ENCODE data around the gene SFTA2. TPM values are rescaled to one million over a fixed set of nuclear protein-coding genes. Genes with fewer than 3 reads are reported as not detected.
"Not testable (repeated sequence)": the region's sequence is repeated elsewhere in the genome, so short reads cannot be mapped to it uniquely, and the experiment has no call there.

The SFTA2 gene
- total and polyA plus RNA-seq, 4 donors = 65.4 to 2,392 (median 573) TPM

GRCh38 chr6:30974490-30975252 lies 42.7 kb upstream of the SFTA2 start:
- TF ChIP-seq, protein P1, sequence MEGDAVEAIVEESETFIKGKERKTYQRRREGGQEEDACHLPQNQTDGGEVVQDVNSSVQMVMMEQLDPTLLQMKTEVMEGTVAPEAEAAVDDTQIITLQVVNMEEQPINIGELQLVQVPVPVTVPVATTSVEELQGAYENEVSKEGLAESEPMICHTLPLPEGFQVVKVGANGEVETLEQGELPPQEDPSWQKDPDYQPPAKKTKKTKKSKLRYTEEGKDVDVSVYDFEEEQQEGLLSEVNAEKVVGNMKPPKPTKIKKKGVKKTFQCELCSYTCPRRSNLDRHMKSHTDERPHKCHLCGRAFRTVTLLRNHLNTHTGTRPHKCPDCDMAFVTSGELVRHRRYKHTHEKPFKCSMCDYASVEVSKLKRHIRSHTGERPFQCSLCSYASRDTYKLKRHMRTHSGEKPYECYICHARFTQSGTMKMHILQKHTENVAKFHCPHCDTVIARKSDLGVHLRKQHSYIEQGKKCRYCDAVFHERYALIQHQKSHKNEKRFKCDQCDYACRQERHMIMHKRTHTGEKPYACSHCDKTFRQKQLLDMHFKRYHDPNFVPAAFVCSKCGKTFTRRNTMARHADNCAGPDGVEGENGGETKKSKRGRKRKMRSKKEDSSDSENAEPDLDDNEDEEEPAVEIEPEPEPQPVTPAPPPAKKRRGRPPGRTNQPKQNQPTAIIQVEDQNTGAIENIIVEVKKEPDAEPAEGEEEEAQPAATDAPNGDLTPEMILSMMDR (IDR thresholded peaks at IDR 0.05; ENCODE audit: control extremely low read depth, extremely low read depth) = no peak
- no peaks in the 10 kb centered on the region for H3K36me3 ChIP-seq (ENCODE audit: control insufficient read depth in 4 of 4, insufficient read depth in 4 of 4, low read length in 4 of 4)
- peaks cover 0 to 4% (median 0%) of the 10 kb centered on the region in 5 donors for H3K4me1 ChIP-seq (ENCODE audit: control insufficient read depth in 5 of 5, insufficient read depth in 5 of 5, low read length in 5 of 5)
- H3K4me3 ChIP-seq = no peak overlapping the region
- ATAC-seq (ENCODE audit: insufficient read depth, low FRiP score) (no peak), DNase-seq (no peak)
- H3K9me3 ChIP-seq (ENCODE audit: control insufficient read depth in 4 of 4, insufficient read depth in 3 of 4, low read length in 3 of 4) = no peaks in the 10 kb centered on the region
- H3K27me3 ChIP-seq (ENCODE audit: control insufficient read depth in 3 of 3, insufficient read depth in 3 of 3, low read length in 2 of 3) = no peaks in the 10 kb centered on the region
- no peak overlapping the region for H3K9ac ChIP-seq (ENCODE audit: insufficient read depth in 1 of 2, low read length in 2 of 2)
- no peak overlapping the region for H3K27ac ChIP-seq (ENCODE audit: low read depth in 1 of 2, low read length in 1 of 2)
- WGBS, 2 donors = 75 to 77% methylated on average over 4 of the region's 4 CpGs

DNA sequence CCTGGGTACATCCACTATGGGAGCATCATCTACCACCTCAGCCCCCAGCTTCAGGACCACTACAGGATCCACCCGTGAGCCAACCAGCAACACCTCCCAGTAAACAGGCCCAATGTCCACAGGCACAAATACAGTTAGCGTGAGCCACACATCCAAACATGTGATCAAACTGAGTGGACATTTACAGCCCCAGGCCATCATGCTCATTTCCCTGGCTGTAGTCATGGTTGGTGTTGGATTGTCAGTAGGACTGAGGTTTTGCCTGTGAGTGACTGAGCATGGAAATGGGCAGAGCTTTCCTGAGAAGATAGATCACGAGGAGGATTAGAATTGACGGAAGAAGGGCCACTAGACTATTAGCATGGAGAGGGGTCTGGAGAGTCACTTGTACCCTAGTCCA lies 40.8 kb upstream of the SFTA2 start:
- ATAC-seq (ENCODE audit: insufficient read depth, low FRiP score) = no peak
- TF ChIP-seq, protein P1 (IDR thresholded peaks at IDR 0.05; ENCODE audit: control extremely low read depth, extremely low read depth) = no peak
- 95% methylated on average over 4 of the region's 4 CpGs for WGBS, 2 donors

GRCh38 chr6:30970946-30971345 lies 39.0 kb upstream of the SFTA2 start:
- DNase-seq (no peak), ATAC-seq (ENCODE audit: insufficient read depth, low FRiP score) (no peak)
- no peaks in the 10 kb centered on the region for H3K9me3 ChIP-seq (ENCODE audit: control insufficient read depth in 4 of 4, insufficient read depth in 3 of 4, low read length in 3 of 4)

More for the DNA sequence above, 40.8 kb upstream of the SFTA2 start:
- no peak overlapping the region for H3K4me3 ChIP-seq
- DNase-seq = no peak
- H3K4me1 ChIP-seq (ENCODE audit: control insufficient read depth in 5 of 5, insufficient read depth in 5 of 5, low read length in 5 of 5) = peaks cover 0 to 4% (median 0%) of the 10 kb centered on the region in 5 donors
- no peaks in the 10 kb centered on the region for H3K27me3 ChIP-seq (ENCODE audit: control insufficient read depth in 3 of 3, insufficient read depth in 3 of 3, low read length in 2 of 3)
- H3K9ac ChIP-seq (ENCODE audit: insufficient read depth in 1 of 2, low read length in 2 of 2) = no peak overlapping the region
- H3K27ac ChIP-seq (ENCODE audit: low read depth in 1 of 2, low read length in 1 of 2) = no peak overlapping the region
- no peaks in the 10 kb centered on the region for H3K9me3 ChIP-seq (ENCODE audit: control insufficient read depth in 4 of 4, insufficient read depth in 3 of 4, low read length in 3 of 4)
- no peaks in the 10 kb centered on the region for H3K36me3 ChIP-seq (ENCODE audit: control insufficient read depth in 4 of 4, insufficient read depth in 4 of 4, low read length in 4 of 4)

DNA sequence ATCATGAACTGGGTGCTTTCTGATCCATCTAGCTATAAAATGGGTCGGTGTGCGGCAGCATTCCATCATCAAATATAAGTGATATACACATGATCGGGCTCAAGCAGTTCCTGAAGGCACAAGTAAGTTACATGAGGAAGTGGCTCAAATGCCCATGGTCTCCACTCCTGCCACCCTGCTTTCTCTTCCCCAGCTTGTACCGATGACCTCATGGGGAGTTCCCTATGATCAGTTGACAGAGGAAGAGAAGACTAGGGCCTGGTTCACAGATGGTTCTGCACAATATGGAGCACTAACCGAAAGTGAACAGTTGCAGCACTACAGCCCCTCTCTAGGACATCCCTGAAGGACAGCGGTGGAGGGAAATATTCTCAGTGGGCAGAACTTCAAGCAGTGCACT lies 37.2 kb upstream of the SFTA2 start:
- H3K9ac ChIP-seq (ENCODE audit: insufficient read depth in 1 of 2, low read length in 2 of 2); H3K27me3 ChIP-seq (ENCODE audit: control insufficient read depth in 3 of 3, insufficient read depth in 3 of 3, low read length in 2 of 3); H3K36me3 ChIP-seq (ENCODE audit: control insufficient read depth in 4 of 4, insufficient read depth in 4 of 4, low read length in 4 of 4); DNase-seq; H3K4me1 ChIP-seq (ENCODE audit: control insufficient read depth in 5 of 5, insufficient read depth in 5 of 5, low read length in 5 of 5); ATAC-seq (ENCODE audit: insufficient read depth, low FRiP score); H3K27ac ChIP-seq (ENCODE audit: low read depth in 1 of 2, low read length in 1 of 2); H3K9me3 ChIP-seq (ENCODE audit: control insufficient read depth in 4 of 4, insufficient read depth in 3 of 4, low read length in 3 of 4); H3K4me3 ChIP-seq: not testable (repeated sequence)
- WGBS, 2 donors = 90 to 91% methylated on average over 6 of the region's 6 CpGs

More at GRCh38 chr6:30970946-30971345, 39.0 kb upstream of the SFTA2 start:
- TF ChIP-seq, protein P1 (IDR thresholded peaks at IDR 0.05; ENCODE audit: control extremely low read depth, extremely low read depth) = no peak
- Histone ChIP-seq H3K4me1 (ENCODE audit: control insufficient read depth in 5 of 5, insufficient read depth in 5 of 5, low read length in 5 of 5) (peaks cover 0 to 4% (median 0%) of the 10 kb centered on the region in 5 donors), H3K4me3 (no peak overlapping the region), H3K9ac (ENCODE audit: insufficient read depth in 1 of 2, low read length in 2 of 2) (no peak overlapping the region), H3K36me3 (ENCODE audit: control insufficient read depth in 4 of 4, insufficient read depth in 4 of 4, low read length in 4 of 4) (no peaks in the 10 kb centered on the region), H3K27me3 (ENCODE audit: control insufficient read depth in 3 of 3, insufficient read depth in 3 of 3, low read length in 2 of 3) (no peaks in the 10 kb centered on the region), H3K27ac (ENCODE audit: low read depth in 1 of 2, low read length in 1 of 2) (no peak overlapping the region)
- WGBS, 2 donors = 85 to 90% methylated on average over 5 of the region's 5 CpGs

Data from lung (tissue), 12 donors.